ENCODE results near the gene MAGI2. TPM values are rescaled to one million over a fixed set of nuclear protein-coding genes. Genes with fewer than 3 reads are reported as not detected.

MAGI2 gene
- polyA plus RNA-seq, 3 donors, result 0.03 to 0.11 TPM; not detected in 1

- Histone ChIP-seq H3K9ac (ENCODE audit: insufficient read depth, low read length, poor library complexity, severe bottlenecking) (no peak overlapping the region), H3K36me3 (replicated peaks in 1 of 2; ENCODE audit: control insufficient read depth in 1 of 2, insufficient read depth in 2 of 2, low read length in 2 of 2) (no peaks in the 10 kb centered on the region), H3K4me1 (ENCODE audit: control insufficient read depth in 1 of 2, insufficient read depth in 2 of 2, low read length in 2 of 2) (no peaks in the 10 kb centered on the region), H3K79me2 (ENCODE audit: insufficient read depth, low read length) (no peaks in the 10 kb centered on the region), H2AFZ (ENCODE audit: insufficient read depth, low read depth, low read length, poor library complexity, severe bottlenecking) (no peak overlapping the region), H3K4me2 (replicated peaks; ENCODE audit: extremely low read depth, low read length, poor library complexity, severe bottlenecking) (no peak overlapping the region), H3K27ac (ENCODE audit: low read depth in 1 of 2, low read length in 2 of 2) (no peak overlapping the region), H3K9me3 (replicated peaks in 1 of 2; ENCODE audit: control insufficient read depth in 1 of 2, insufficient read depth in 1 of 2, low read length in 2 of 2) (no peaks in the 10 kb centered on the region), H3K27me3 (ENCODE audit: control insufficient read depth in 2 of 2, insufficient read depth in 2 of 2, low read length in 2 of 2) (no peaks in the 10 kb centered on the region), H3K4me3 (replicated peaks in 1 of 3; ENCODE audit: low read depth in 2 of 3, low read length in 3 of 3) (no peak overlapping the region), H4K20me1 (ENCODE audit: insufficient read depth, low read length) (no peaks in the 10 kb centered on the region)
- Mint-ChIP-seq H3K36me3 (no peaks in the 10 kb centered on the region), H3K4me1 (no peaks in the 10 kb centered on the region), H3K4me3 (no peak overlapping the region), H3K27me3 (ENCODE audit: low read depth in 3 of 3) (peaks cover 0 to 2% (median 0%) of the 10 kb centered on the region in 3 donors), H3K27ac (no peak overlapping the region), H3K9me3 (peaks cover 0 to 5% (median 0%) of the 10 kb centered on the region in 7 donors)
- intact Hi-C loops (cut with micrococcal nuclease), result no loop called here
- WGBS (ENCODE audit: insufficient coverage), result no CpG with 5 or more reads among the region's 1 CpG
- DNase-seq, result no peak
- TF ChIP-seq CTCF (IDR thresholded peaks at IDR 0.05), result no peak
Measured at GRCh38 chr7:78121888-78122287, 1331.6 kb downstream of the MAGI2 start.

GRCh38 chr7:78118470-78118869 lies 1335.0 kb downstream of the MAGI2 start:
- TF ChIP-seq CTCF (IDR thresholded peaks at IDR 0.05), result no peak
- no peaks in the 10 kb centered on the region for H4K20me1 ChIP-seq (ENCODE audit: insufficient read depth, low read length)
- H3K4me3 ChIP-seq (replicated peaks in 1 of 3; ENCODE audit: low read depth in 2 of 3, low read length in 3 of 3), result no peak overlapping the region
- Mint-ChIP-seq H3K27me3 (ENCODE audit: low read depth in 3 of 3) (no peaks in the 10 kb centered on the region), H3K27ac (no peak overlapping the region), H3K9me3 (peaks cover 0 to 5% (median 2%) of the 10 kb centered on the region in 7 donors), H3K4me3 (no peak overlapping the region), H3K36me3 (no peaks in the 10 kb centered on the region), H3K4me1 (no peaks in the 10 kb centered on the region)
- no peak overlapping the region for H3K27ac ChIP-seq (ENCODE audit: low read depth in 1 of 2, low read length in 2 of 2)
- WGBS (ENCODE audit: insufficient coverage), result no CpG with 5 or more reads among the region's 3 CpGs
- H3K9me3 ChIP-seq (replicated peaks in 1 of 2; ENCODE audit: control insufficient read depth in 1 of 2, insufficient read depth in 1 of 2, low read length in 2 of 2), result no peaks in the 10 kb centered on the region
- DNase-seq, result no peak
- no peaks in the 10 kb centered on the region for H3K4me1 ChIP-seq (ENCODE audit: control insufficient read depth in 1 of 2, insufficient read depth in 2 of 2, low read length in 2 of 2)
- no peaks in the 10 kb centered on the region for H3K27me3 ChIP-seq (ENCODE audit: control insufficient read depth in 2 of 2, insufficient read depth in 2 of 2, low read length in 2 of 2)
- H3K4me2 ChIP-seq (replicated peaks; ENCODE audit: extremely low read depth, low read length, poor library complexity, severe bottlenecking), result no peak overlapping the region
- intact Hi-C loops (cut with micrococcal nuclease), result no loop called here
- no peaks in the 10 kb centered on the region for H3K79me2 ChIP-seq (ENCODE audit: insufficient read depth, low read length)
- H3K9ac ChIP-seq (ENCODE audit: insufficient read depth, low read length, poor library complexity, severe bottlenecking), result no peak overlapping the region
- no peak overlapping the region for H2AFZ ChIP-seq (ENCODE audit: insufficient read depth, low read depth, low read length, poor library complexity, severe bottlenecking)
- H3K36me3 ChIP-seq (replicated peaks in 1 of 2; ENCODE audit: control insufficient read depth in 1 of 2, insufficient read depth in 2 of 2, low read length in 2 of 2), result no peaks in the 10 kb centered on the region

Measured in CD14-positive monocyte (primary cell).